Measurements from ENCODE around the gene DNAI1.

DNA sequence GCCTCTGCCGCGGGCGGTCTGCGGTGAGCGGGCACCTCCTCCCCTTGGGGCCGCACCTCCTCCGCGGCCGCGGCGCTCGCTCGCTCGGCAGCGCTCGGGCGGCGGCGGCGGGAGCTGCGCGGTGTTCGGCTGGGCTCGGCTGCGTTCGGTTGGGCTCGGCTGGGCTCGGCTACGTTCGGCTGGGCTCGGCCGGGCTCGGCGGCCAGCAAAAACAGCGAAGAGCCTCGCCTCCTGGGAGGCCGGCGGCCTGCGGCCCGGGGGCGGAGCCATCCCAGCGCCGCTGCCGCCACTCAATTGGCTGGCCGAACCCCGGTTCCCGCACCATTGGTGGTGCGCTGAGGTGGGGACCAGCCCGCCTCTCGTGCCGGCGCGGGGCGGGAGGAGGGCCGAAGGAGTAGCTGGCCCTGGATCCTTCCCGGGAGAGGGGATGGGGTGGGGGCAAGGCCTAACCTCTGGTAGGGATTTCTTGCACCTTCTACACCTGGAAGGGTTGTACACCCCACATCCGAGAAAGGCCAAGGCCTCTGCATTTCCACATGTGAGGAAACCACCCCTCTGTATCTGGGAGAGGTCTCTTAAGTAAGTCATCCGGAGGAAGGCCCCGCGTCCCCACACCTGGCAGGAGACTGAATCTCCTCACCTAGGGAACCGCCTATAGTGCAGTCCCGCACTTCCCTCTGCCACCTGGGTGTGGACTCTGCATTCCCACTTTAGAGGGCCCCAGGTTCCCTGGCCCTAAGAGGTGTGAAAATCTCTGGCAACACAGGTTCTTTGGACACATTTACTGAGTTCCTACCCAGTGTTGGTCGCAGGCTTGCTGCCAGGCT lies 64.6 kb downstream of the DNAI1 start, which contains the start of gene ENHO:
- TF ChIP-seq SIN3A (IDR thresholded peaks at IDR 0.05; ENCODE audit: low read depth, low read length) (no peak), ESRRA (IDR thresholded peaks at IDR 0.05; ENCODE audit: low read length) (no peak), POLR2A (IDR thresholded peaks at IDR 0.05; ENCODE audit: low read depth, low read length) (no peak), REST (IDR thresholded peaks at IDR 0.05; ENCODE audit: low read depth, low read length) (no peak), RFX5 (IDR thresholded peaks at IDR 0.05; ENCODE audit: low read depth, low read length) (no peak), EP300 (IDR thresholded peaks at IDR 0.05; ENCODE audit: borderline replicate concordance in 1 of 2, control insufficient read depth in 1 of 2, low read depth in 2 of 2, low read length in 2 of 2) (no peak), EZH2 (IDR thresholded peaks at IDR 0.05; ENCODE audit: borderline replicate concordance, control insufficient read depth, low read depth, low read length) (no peak), IKZF1 (conservative IDR thresholded peaks at IDR 0.05) (peak; percentile 32; the same call in 1 of the 2 replicates), NRF1 (conservative IDR thresholded peaks at IDR 0.05; ENCODE audit: low read depth, low read length) (no peak), SP1 (IDR thresholded peaks at IDR 0.05; ENCODE audit: low read depth, low read length) (no peak), DPF2 (IDR thresholded peaks at IDR 0.05) (no peak), PML (IDR thresholded peaks at IDR 0.05; ENCODE audit: low read length) (no peak)
- TF ChIP-seq, protein P1, sequence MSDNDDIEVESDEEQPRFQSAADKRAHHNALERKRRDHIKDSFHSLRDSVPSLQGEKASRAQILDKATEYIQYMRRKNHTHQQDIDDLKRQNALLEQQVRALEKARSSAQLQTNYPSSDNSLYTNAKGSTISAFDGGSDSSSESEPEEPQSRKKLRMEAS (IDR thresholded peaks at IDR 0.05; ENCODE audit: low read depth, low read length) = no peak
- TF ChIP-seq, protein P2, sequence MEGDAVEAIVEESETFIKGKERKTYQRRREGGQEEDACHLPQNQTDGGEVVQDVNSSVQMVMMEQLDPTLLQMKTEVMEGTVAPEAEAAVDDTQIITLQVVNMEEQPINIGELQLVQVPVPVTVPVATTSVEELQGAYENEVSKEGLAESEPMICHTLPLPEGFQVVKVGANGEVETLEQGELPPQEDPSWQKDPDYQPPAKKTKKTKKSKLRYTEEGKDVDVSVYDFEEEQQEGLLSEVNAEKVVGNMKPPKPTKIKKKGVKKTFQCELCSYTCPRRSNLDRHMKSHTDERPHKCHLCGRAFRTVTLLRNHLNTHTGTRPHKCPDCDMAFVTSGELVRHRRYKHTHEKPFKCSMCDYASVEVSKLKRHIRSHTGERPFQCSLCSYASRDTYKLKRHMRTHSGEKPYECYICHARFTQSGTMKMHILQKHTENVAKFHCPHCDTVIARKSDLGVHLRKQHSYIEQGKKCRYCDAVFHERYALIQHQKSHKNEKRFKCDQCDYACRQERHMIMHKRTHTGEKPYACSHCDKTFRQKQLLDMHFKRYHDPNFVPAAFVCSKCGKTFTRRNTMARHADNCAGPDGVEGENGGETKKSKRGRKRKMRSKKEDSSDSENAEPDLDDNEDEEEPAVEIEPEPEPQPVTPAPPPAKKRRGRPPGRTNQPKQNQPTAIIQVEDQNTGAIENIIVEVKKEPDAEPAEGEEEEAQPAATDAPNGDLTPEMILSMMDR (IDR thresholded peaks at IDR 0.05 in 2 of 3, conservative IDR thresholded peaks at IDR 0.05 in 1 of 3; ENCODE audit: control insufficient read depth in 2 of 3, extremely low read depth in 1 of 3, insufficient read depth in 1 of 3, low read depth in 3 of 3, low read length in 3 of 3) = no peak

Measured in GM12878 (cell line).